ENCODE measurements around the gene KBTBD6. TPM values are rescaled to one million over a fixed set of nuclear protein-coding genes. Genes with fewer than 3 reads are reported as not detected.

Gene KBTBD6
- total and polyA plus RNA-seq, 2 of the 13 experiments (the other 11 are each of a cell fraction or from before 2014, with no cell fraction given) = 4.4 to 12.0 TPM

DNA sequence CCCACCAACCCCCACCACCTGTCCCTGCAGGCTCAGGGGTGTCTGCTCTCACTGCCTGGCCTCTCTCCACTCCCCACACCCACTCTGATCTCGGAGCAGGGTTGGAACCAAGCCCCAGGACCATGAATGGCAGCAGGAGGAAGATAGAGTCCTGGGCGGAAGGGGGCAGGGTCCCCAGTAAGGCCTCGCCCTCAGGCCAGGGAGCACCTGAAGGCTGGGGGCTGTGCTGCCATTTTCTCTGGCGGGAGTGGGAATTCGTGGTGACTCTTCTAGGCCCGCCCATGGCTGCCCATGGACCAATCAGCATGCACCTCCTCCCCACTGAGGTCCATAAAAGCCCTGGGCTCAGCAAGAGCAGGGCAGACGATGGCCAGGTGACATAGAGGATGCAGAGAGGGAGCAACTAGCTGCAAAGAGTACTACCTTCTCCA, 25.0 kb downstream of the KBTBD6 start (continued):
- peak; percentile 71; the same call in 1 of the 2 replicates for TF ChIP-seq ZIK1 (CRISPR knock-in tag; IDR thresholded peaks at IDR 0.05; ENCODE audit: borderline replicate concordance, low read depth)
- peak; percentile 93 for TF ChIP-seq POLR2AphosphoS5 (IDR thresholded peaks at IDR 0.05; ENCODE audit: low read depth, low read length)
- TF ChIP-seq, protein P1, sequence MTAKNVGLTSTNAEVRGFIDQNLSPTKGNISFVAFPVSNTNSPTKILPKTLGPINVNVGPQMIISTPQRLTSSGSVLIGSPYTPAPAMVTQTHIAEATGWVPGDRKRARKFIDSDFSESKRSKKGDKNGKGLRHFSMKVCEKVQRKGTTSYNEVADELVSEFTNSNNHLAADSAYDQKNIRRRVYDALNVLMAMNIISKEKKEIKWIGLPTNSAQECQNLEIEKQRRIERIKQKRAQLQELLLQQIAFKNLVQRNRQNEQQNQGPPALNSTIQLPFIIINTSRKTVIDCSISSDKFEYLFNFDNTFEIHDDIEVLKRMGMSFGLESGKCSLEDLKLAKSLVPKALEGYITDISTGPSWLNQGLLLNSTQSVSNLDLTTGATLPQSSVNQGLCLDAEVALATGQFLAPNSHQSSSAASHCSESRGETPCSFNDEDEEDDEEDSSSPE (CRISPR knock-in tag; IDR thresholded peaks at IDR 0.05) = peak; percentile 46; the same call in 1 of the 2 replicates
- no peak for TF ChIP-seq ZSCAN12 (CRISPR knock-in tag; IDR thresholded peaks at IDR 0.05)
- TF ChIP-seq SAP130 (CRISPR knock-in tag; IDR thresholded peaks at IDR 0.05; ENCODE audit: low read depth) = peak; percentile 25; the same call in 1 of the 2 replicates
- TF ChIP-seq TOPORS (CRISPR knock-in tag; IDR thresholded peaks at IDR 0.05) = 0 out of 2 replicates have a peak, but pooled peaks have one; percentile 10
- TF ChIP-seq, protein P2, sequence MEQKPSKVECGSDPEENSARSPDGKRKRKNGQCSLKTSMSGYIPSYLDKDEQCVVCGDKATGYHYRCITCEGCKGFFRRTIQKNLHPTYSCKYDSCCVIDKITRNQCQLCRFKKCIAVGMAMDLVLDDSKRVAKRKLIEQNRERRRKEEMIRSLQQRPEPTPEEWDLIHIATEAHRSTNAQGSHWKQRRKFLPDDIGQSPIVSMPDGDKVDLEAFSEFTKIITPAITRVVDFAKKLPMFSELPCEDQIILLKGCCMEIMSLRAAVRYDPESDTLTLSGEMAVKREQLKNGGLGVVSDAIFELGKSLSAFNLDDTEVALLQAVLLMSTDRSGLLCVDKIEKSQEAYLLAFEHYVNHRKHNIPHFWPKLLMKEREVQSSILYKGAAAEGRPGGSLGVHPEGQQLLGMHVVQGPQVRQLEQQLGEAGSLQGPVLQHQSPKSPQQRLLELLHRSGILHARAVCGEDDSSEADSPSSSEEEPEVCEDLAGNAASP (CRISPR knock-in tag; IDR thresholded peaks at IDR 0.05; ENCODE audit: borderline replicate concordance) = 0 out of 2 replicates have a peak, but pooled peaks have one; percentile 9
- TF ChIP-seq SP2 (CRISPR knock-in tag; IDR thresholded peaks at IDR 0.05) = peak; percentile 76
- 0 out of 2 replicates have a peak, but pooled peaks have one; percentile 38 for TF ChIP-seq PAX8 (CRISPR knock-in tag; IDR thresholded peaks at IDR 0.05; ENCODE audit: borderline replicate concordance)
- TF ChIP-seq, protein P3, sequence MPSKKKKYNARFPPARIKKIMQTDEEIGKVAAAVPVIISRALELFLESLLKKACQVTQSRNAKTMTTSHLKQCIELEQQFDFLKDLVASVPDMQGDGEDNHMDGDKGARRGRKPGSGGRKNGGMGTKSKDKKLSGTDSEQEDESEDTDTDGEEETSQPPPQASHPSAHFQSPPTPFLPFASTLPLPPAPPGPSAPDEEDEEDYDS (CRISPR knock-in tag; IDR thresholded peaks at IDR 0.05) = peak; percentile 99
- TF ChIP-seq NAIF1 (CRISPR knock-in tag; IDR thresholded peaks at IDR 0.05; ENCODE audit: borderline replicate concordance) = no peak
- TF ChIP-seq ZNF317 (CRISPR knock-in tag; IDR thresholded peaks at IDR 0.05) = 0 out of 2 replicates have a peak, but pooled peaks have one; percentile 22
- peak; percentile 25; the same call in 1 of the 2 replicates for TF ChIP-seq FOSL2 (CRISPR knock-in tag; IDR thresholded peaks at IDR 0.05)
- peak; percentile 56; the same call in 1 of the 2 replicates for TF ChIP-seq ZFY (CRISPR knock-in tag; IDR thresholded peaks at IDR 0.05)
- 0 out of 2 replicates have a peak, but pooled peaks have one; percentile 63 for TF ChIP-seq ZBTB7A (CRISPR knock-in tag; IDR thresholded peaks at IDR 0.05)
- no peak for TF ChIP-seq KAT8 (CRISPR knock-in tag; IDR thresholded peaks at IDR 0.05)
- TF ChIP-seq, protein P4, sequence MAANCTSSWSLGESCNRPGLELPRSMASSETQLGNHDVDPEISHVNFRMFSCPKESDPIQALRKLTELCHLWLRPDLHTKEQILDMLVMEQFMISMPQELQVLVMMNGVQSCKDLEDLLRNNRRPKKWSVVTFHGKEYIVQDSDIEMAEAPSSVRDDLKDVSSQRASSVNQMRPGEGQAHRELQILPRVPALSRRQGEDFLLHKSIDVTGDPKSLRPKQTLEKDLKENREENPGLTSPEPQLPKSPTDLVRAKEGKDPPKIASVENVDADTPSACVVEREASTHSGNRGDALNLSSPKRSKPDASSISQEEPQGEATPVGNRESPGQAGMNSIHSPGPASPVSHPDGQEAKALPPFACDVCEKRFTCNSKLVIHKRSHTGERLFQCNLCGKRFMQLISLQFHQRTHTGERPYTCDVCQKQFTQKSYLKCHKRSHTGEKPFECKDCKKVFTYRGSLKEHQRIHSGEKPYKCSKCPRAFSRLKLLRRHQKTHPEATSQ (CRISPR knock-in tag; IDR thresholded peaks at IDR 0.05; ENCODE audit: borderline replicate concordance) = peak; percentile 68; the same call in 1 of the 2 replicates
- TF ChIP-seq ZNF124 (CRISPR knock-in tag; IDR thresholded peaks at IDR 0.05) = 0 out of 2 replicates have a peak, but pooled peaks have one; percentile 31
- 0 out of 2 replicates have a peak, but pooled peaks have one; percentile 51 for TF ChIP-seq BORCS8-MEF2B (CRISPR knock-in tag; IDR thresholded peaks at IDR 0.05)
- TF ChIP-seq ZNF337 (CRISPR knock-in tag; IDR thresholded peaks at IDR 0.05; ENCODE audit: borderline replicate concordance, low read depth) = 0 out of 2 replicates have a peak, but pooled peaks have one; percentile 48
- TF ChIP-seq, protein P5, sequence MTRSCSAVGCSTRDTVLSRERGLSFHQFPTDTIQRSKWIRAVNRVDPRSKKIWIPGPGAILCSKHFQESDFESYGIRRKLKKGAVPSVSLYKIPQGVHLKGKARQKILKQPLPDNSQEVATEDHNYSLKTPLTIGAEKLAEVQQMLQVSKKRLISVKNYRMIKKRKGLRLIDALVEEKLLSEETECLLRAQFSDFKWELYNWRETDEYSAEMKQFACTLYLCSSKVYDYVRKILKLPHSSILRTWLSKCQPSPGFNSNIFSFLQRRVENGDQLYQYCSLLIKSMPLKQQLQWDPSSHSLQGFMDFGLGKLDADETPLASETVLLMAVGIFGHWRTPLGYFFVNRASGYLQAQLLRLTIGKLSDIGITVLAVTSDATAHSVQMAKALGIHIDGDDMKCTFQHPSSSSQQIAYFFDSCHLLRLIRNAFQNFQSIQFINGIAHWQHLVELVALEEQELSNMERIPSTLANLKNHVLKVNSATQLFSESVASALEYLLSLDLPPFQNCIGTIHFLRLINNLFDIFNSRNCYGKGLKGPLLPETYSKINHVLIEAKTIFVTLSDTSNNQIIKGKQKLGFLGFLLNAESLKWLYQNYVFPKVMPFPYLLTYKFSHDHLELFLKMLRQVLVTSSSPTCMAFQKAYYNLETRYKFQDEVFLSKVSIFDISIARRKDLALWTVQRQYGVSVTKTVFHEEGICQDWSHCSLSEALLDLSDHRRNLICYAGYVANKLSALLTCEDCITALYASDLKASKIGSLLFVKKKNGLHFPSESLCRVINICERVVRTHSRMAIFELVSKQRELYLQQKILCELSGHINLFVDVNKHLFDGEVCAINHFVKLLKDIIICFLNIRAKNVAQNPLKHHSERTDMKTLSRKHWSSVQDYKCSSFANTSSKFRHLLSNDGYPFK (CRISPR knock-in tag; IDR thresholded peaks at IDR 0.05; ENCODE audit: borderline replicate concordance) = peak; percentile 25; the same call in 1 of the 2 replicates
- TF ChIP-seq SOX13 (IDR thresholded peaks at IDR 0.05) = no peak
- TF ChIP-seq SOX13 (CRISPR knock-in tag; conservative IDR thresholded peaks at IDR 0.05 in 1 of 2, IDR thresholded peaks at IDR 0.05 in 1 of 2) = peak in 1 of 2 experiments; percentile 10; a peak in 1 of 4 replicates

All from HepG2 (cell line).